ENCODE measurements around the gene LRRC37A. TPM values are rescaled to one million over a fixed set of nuclear protein-coding genes. Genes with fewer than 3 reads are reported as not detected.
"Not testable (repeated sequence)": the region's sequence is repeated elsewhere in the genome, so short reads cannot be mapped to it uniquely, and the experiment has no call there.

The LRRC37A gene
- total and polyA plus RNA-seq, 9 of the 15 experiments (the other 6 are each of a cell fraction or from before 2014, with no cell fraction given): 0.14 to 3.1 (median 1.8) TPM

DNA sequence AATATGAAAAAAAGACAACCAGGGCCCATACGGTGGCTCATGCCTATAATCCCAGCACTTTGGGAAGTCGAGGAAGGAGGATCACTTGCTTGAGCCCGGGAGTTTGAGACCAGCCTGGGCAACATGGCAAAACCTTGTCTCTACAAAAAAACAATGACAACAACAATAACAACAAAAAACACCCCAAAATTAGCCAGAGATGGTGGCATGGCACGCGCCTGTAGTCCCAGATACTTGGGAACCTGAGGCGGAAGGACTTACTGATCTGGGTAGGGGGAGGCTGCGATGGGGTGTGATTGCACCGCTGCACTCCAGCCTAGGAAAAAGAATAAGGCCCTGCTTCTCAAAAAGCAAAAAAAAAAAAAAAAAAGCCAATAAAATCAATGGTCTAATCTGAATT lies 3.3 kb upstream of the LRRC37A start:
- peak; percentile 28; the same call in 2 of the 3 replicates for ATAC-seq
- H3K4me1 ChIP-seq (replicated peaks in 1 of 2; ENCODE audit: control insufficient read depth in 2 of 2, insufficient read depth in 2 of 2, low read length in 2 of 2): peaks cover 0 to 14% of the 10 kb centered on the region in 2 experiments; a peak in 4 of 5 replicates
- H3K9me1 ChIP-seq (ENCODE audit: control insufficient read depth, insufficient read depth, low read length); H3K79me2 ChIP-seq (ENCODE audit: control insufficient read depth, insufficient read depth, low read length); BruUV-seq (replicated peaks); POLR2A ChIA-PET; H4K20me1 ChIP-seq (replicated peaks; ENCODE audit: control insufficient read depth, insufficient read depth, low read length); FAIRE-seq; DNase-seq (ENCODE audit: extremely low read depth in 1 of 4, low spot score in 3 of 4); H3K4me2 ChIP-seq (ENCODE audit: insufficient read depth, low read length); H3K9me3 ChIP-seq (replicated peaks; ENCODE audit: control insufficient read depth, insufficient read depth, low read depth, low read length); H3K4me3 ChIP-seq; in situ Hi-C loops (cut with MboI); H3K27me3 ChIP-seq (ENCODE audit: control insufficient read depth in 2 of 2, insufficient read depth in 2 of 2, low read length in 2 of 2); H3K36me3 ChIP-seq (ENCODE audit: control insufficient read depth, insufficient read depth, low read length); intact Hi-C loops (cut with micrococcal nuclease); CTCF ChIA-PET (ENCODE audit: low intra/inter-chr PET ratio): not testable (repeated sequence)
- peak overlapping the region; percentile 53; the same call in 1 of the 3 replicates for H3K27ac ChIP-seq (ENCODE audit: extremely low read depth, low read depth, low read length)
- 90% methylated on average over 8 of the region's 8 CpGs for WGBS (ENCODE audit: insufficient coverage, low coverage, missing lambda C conversion rate)
- H2AFZ ChIP-seq (ENCODE audit: low read depth, low read length): peak overlapping the region; percentile 90
- 0 out of 2 replicates have a peak, but pooled peaks have one; percentile 1 for TF ChIP-seq SMAD4 (CRISPR knock-in tag; conservative IDR thresholded peaks at IDR 0.05)
- TF ChIP-seq, protein P1, sequence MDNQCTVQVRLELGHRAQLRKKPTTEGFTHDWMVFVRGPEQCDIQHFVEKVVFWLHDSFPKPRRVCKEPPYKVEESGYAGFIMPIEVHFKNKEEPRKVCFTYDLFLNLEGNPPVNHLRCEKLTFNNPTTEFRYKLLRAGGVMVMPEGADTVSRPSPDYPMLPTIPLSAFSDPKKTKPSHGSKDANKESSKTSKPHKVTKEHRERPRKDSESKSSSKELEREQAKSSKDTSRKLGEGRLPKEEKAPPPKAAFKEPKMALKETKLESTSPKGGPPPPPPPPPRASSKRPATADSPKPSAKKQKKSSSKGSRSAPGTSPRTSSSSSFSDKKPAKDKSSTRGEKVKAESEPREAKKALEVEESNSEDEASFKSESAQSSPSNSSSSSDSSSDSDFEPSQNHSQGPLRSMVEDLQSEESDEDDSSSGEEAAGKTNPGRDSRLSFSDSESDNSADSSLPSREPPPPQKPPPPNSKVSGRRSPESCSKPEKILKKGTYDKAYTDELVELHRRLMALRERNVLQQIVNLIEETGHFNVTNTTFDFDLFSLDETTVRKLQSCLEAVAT (IDR thresholded peaks at IDR 0.05): peak in 1 of 2 experiments; percentile 23; a peak in 1 of 4 replicates
- peak overlapping the region in 1 of 2 experiments; percentile 61; a peak in 1 of 4 replicates for H3K9ac ChIP-seq (ENCODE audit: insufficient read depth in 1 of 2, low read depth in 2 of 2, low read length in 2 of 2)

DNA sequence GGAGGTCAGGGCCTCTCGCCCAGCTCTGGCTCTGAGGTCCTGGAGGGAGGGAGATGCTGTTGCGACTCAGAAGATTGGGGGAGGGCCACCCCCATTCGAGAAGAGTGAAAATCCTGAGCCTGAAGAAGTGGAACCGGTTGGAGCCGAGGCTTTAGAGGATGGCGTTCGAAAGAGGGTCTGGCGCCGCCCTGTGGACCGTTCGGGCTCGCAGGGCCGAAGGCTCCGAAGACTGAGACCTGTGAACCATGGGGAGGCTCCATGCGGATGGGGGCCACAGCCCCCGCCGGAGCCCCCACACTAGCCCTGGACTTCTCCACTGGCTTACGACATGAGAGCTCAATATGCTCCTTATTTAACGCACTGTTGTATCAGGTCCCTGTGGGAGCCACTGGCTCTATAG lies 46.3 kb downstream of the LRRC37A start:
- FAIRE-seq; POLR2A ChIA-PET; DNase-seq (ENCODE audit: extremely low read depth in 1 of 4, low spot score in 3 of 4); H2AFZ ChIP-seq (ENCODE audit: low read depth, low read length); in situ Hi-C loops (cut with MboI); H3K4me3 ChIP-seq; H3K27me3 ChIP-seq (ENCODE audit: control insufficient read depth in 2 of 2, insufficient read depth in 2 of 2, low read length in 2 of 2); H3K9me1 ChIP-seq (ENCODE audit: control insufficient read depth, insufficient read depth, low read length); H3K9ac ChIP-seq (ENCODE audit: insufficient read depth in 1 of 2, low read depth in 2 of 2, low read length in 2 of 2); intact Hi-C loops (cut with micrococcal nuclease); H3K4me1 ChIP-seq (replicated peaks in 1 of 2; ENCODE audit: control insufficient read depth in 2 of 2, insufficient read depth in 2 of 2, low read length in 2 of 2); H4K20me1 ChIP-seq (replicated peaks; ENCODE audit: control insufficient read depth, insufficient read depth, low read length); CTCF ChIA-PET (ENCODE audit: low intra/inter-chr PET ratio); H3K27ac ChIP-seq (ENCODE audit: extremely low read depth, low read depth, low read length); H3K36me3 ChIP-seq (ENCODE audit: control insufficient read depth, insufficient read depth, low read length); BruUV-seq (replicated peaks); H3K79me2 ChIP-seq (ENCODE audit: control insufficient read depth, insufficient read depth, low read length); H3K4me2 ChIP-seq (ENCODE audit: insufficient read depth, low read length); H3K9me3 ChIP-seq (replicated peaks; ENCODE audit: control insufficient read depth, insufficient read depth, low read depth, low read length): not testable (repeated sequence)
- WGBS (ENCODE audit: insufficient coverage, low coverage, missing lambda C conversion rate): no CpG with 5 or more reads among the region's 19 CpGs
- peak; percentile 56; the same call in 1 of the 3 replicates for ATAC-seq

- DNase-seq (ENCODE audit: extremely low read depth in 1 of 4, low spot score in 3 of 4); H3K9me1 ChIP-seq (ENCODE audit: control insufficient read depth, insufficient read depth, low read length); H3K27me3 ChIP-seq (ENCODE audit: control insufficient read depth in 2 of 2, insufficient read depth in 2 of 2, low read length in 2 of 2); H3K9ac ChIP-seq (ENCODE audit: insufficient read depth in 1 of 2, low read depth in 2 of 2, low read length in 2 of 2); H3K4me3 ChIP-seq; H3K79me2 ChIP-seq (ENCODE audit: control insufficient read depth, insufficient read depth, low read length); POLR2A ChIA-PET; in situ Hi-C loops (cut with MboI); intact Hi-C loops (cut with micrococcal nuclease); CTCF ChIA-PET (ENCODE audit: low intra/inter-chr PET ratio); H4K20me1 ChIP-seq (replicated peaks; ENCODE audit: control insufficient read depth, insufficient read depth, low read length); H3K4me1 ChIP-seq (replicated peaks in 1 of 2; ENCODE audit: control insufficient read depth in 2 of 2, insufficient read depth in 2 of 2, low read length in 2 of 2); FAIRE-seq; BruUV-seq (replicated peaks); H2AFZ ChIP-seq (ENCODE audit: low read depth, low read length); H3K27ac ChIP-seq (ENCODE audit: extremely low read depth, low read depth, low read length); H3K36me3 ChIP-seq (ENCODE audit: control insufficient read depth, insufficient read depth, low read length); H3K4me2 ChIP-seq (ENCODE audit: insufficient read depth, low read length); H3K9me3 ChIP-seq (replicated peaks; ENCODE audit: control insufficient read depth, insufficient read depth, low read depth, low read length): not testable (repeated sequence)
- peak; percentile 48 for ATAC-seq
- no CpG with 5 or more reads among the region's 3 CpGs for WGBS (ENCODE audit: insufficient coverage, low coverage, missing lambda C conversion rate)
Observed at GRCh38 chr17:46342131-46342530, 47.2 kb downstream of the LRRC37A start.

Measured in K562 (cell line).